Activated T-helper 1 cell treated with anti-CD3 and anti-CD28 coated beads, Interleukin-2, amount 50 U/mL, for 16 hours (primary cell): ENCODE results near the gene TEKT3.
A peak's percentile ranks its signal among the peaks of the same experiment; 100 is the strongest.

Experiments
- DNase-seq, 2 donors: peaks; one replicate each; pipeline ENCODE4 v3.0.0-alpha.2; 2020; ENCODE audit warnings: low read depth in 1 of 2, low spot score in 1 of 2

The TEKT3 gene

DNA sequence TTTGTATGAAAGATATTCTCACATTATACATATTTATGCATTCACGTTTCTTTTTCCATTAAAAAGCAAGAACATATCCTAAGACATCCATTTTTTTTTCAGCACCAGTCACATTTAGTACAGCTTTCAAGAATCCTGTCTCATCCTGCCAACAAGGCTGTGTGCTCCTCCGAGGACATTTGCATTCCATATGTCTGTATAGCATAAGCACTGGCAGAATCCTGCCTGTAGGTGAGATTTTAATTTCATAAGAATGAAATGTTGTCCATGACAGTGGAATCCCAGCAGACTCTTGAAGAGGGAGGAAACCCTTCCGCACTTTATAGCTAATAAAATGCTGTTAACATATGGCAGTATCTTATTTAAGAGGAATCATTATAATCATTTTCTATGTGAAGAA is 73.4 kb downstream of the TEKT3 start:
- no peak for DNase-seq

GRCh38 chr17:15266325-15267125 is 74.9 kb downstream of the TEKT3 start:
- no peak for DNase-seq

GRCh38 chr17:15265131-15265530 is 76.3 kb downstream of the TEKT3 start, which contains the start of gene PMP22:
TSS of gene PMP22 (minus strand) at chr17:15265326. CDS start at chr17:15260727, 4,599 bp downstream.
- DNase-seq = no peak

DNA sequence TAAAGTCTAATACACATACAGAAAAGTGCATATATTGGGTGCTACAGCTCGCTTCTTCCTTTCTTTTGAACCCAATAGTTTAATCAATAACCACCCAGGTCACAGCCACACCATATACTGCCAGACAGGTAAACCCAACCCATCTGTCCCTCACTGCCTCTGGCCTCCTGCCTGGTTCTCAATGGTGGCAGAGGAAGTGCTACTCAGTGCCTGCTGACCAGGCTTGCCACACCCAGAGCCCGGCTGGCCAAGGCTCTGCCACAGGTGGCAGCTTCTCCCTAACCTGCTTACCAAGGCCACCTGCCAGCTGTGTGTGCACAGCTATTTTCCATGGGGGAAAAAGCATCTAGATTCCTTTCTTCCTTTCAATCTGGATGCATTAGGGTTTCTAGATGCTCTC is 76.9 kb downstream of the TEKT3 start:
- DNase-seq = no peak

GRCh38 chr17:15263680-15264079 is 77.7 kb downstream of the TEKT3 start:
- no peak for DNase-seq

DNA sequence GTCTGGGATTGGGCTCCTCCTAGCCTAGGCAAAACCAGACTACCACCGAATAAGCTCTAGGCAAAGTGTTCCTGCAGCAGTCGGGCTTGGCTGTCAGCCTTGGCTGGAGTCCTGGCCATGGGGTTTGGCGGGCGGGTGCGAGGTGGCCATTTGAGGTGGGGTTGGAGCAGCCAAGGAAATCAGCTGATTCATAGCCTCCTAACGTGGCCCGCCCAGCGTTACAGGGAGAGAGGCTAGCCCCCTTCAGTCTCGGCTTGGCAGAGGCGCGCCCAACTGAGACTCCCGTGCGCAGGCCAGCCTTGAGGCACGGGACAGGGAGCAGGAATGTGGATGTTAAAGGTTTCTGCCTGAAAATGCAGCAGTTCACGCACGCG is 78.2 kb downstream of the TEKT3 start:
- no peak for DNase-seq

DNA sequence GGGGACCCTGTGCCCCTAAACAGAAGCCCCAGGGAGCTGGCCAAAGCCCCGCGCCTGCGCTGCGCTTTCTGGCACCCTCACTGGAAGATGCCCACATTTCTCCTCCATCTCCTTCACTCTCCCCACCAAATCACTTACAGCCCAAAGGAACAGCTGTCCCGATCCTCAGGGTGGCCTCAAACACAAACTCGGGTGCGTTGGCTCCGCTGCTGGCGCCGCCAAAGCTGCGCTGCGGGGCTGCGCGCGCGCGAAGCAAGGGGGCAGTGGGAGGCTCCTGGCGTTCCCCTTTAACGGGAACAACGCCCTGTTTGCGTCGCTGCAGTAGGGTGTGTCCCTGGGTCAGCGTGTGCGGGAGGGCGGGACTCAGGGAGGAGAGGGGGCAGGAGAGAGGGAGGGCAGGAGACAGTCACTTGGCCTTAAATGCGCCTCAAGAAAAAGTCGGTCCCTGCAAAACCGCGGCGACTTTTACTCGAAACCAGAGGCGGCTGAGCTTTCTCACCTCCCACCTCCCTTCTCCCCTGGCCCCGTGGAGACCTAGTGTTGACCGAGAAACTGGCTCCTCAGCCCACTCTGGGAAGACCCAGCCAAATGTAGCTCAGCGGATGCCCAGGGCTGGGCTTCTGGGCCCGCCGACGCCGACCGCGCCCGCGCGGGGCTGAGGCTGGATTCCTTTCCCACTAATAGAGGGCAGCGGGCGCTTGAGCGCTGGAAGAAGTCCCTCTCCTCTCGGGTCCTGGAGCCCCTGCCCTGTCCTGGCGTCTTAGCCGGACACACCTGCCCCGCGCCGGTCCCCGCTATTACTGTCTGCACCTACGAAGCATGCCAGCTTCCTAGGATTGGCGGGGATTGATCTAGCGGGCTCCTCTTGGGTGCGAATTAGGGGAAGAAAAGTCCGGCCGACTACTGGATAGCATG is 78.8 kb downstream of the TEKT3 start:
- DNase-seq = no peak

DNA sequence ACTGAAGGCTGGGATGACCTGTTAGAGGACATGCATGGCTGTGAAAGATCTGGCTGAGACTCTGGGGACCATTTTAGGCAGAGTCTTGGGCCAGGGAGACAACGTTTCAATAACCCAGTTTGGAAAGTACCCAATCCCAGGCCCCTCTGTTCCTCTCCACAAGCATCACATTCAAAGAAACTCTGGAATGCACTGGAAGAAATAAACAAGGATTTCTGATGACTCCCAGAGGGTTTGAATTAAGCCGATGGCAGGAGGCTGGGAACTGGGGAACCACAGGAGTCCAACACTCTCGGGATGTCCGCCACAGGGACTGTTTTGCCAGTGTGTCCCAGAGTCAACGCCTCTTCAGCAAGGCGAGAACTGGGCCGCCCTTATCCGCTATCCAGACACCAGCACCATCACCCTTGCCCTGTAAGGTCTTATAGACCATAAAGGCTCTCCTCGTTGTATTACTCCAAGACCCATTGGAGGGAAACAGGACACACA is 79.6 kb downstream of the TEKT3 start:
- no peak for DNase-seq

GRCh38 chr17:15261258-15261801 is 80.1 kb downstream of the TEKT3 start:
- no peak for DNase-seq

GRCh38 chr17:15260376-15261257 is 80.8 kb downstream of the TEKT3 start:
- peak in 1 of 2 donors; percentile 17 for DNase-seq

DNA sequence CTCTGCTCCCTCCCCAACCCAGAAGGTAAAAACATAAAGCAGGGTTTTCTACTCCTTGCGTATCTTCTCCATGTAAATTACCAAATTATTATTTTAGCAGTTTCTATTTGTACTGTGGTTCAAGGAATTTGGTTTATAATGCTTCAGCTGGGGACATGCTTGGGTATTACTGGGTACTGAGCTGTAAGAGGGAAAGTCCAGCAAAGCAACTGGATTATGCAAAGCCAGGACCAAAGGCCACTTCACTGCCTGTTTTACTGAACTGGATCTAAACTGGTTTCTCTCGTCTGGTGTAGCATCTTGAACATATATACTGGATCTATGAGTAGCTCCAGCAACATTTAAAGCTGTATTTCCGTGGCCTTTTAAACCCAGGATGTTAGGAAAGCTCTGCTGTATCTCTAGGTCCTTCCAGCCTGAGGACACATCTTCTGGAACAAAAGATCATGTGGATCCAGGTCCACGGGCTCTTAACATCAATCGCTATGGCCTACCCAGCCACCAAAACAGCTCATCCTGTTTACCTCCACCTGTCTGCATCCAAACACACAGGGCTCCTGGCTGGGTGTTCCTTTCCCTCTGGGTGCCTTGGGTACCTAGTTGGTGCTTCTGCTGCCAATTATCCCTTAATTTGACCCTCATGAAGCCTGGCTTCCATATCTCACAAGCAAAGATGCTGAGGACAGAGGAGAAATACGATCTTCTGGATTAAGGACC is 83.4 kb downstream of the TEKT3 start:
- DNase-seq = no peak

DNA sequence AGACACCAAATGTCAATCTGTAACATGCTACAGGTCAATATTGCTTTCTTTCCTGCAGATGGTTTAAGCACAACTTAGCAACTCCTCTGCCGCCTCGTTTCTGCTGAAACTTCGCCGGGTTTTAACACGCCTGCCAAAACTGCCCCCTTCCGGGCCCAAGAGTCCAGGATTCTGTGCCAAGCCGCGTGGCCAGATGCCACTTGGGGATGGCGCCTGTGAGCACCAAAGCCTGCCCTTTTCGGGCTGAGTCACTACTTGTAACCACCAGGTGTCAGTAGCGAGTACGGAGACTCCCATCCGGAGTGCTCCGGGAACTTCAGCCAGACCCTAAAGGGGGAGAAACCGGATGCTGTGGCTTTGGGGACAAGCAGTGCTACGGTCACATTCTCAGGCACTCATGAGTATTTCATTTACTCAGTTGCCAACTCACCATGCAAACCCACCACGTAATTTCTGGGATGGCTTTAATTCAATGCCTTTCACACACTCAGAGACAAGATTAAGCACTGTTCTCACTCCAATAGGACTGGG is 84.1 kb downstream of the TEKT3 start:
- peak; percentile 10 to 15 for DNase-seq

DNA sequence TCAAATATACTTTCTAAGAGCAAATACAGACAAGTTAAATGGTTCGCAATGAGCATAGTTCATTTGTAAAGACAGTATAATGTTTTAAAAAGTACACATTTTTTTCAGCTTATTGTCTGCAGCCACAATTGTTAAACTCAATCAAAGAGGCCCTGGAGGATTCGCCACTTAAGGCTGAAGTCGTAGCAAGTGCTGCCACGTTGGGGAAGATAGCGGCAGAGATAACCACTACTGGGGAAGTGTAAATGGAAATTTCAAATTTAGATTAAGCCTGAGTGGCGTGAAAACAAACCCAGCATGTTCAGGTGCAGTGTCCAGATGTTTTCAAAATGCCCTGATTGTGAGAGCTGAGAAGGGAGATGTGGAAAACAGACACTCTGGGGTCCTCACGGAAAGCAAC is 84.7 kb downstream of the TEKT3 start:
- DNase-seq = no peak

DNA sequence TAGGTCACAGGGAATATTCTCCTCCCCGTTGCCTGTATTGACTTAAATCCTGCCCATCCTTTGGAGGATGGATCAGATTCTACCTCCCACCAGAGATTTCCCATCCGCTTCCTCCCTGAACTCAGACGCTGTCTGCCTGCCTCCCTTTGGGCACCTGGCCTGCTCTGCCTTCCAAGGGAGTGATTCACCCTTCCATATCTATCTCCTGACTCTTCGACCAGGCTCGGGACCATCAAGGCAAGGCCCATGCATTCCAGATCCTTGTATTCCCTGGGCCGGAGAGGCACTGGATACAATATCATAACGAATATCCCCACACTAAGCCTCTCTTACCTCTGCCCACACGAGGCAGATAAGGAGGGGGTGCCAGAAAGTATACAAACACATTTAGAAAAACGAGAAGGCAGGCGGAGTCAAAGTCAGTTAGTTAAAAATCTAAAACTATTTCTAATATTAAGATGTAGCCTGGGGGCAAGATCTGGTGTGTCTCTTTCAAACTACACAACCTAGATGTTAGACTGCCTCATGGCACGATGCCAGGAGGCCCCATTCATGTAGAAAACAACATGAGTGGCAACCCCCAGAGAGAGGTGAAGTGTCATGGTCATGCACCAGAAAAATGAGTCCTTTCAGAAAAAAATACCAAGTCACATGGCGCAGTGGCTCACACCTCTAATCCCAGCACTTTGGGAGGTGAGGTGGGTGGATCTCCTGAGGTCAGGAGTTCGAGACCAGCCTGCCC is 85.5 kb downstream of the TEKT3 start:
- DNase-seq = no peak
